Prostate gland (tissue), 2 donors: ENCODE data around the gene MIS18A.

Source experiments
- CTCF ChIP-seq, 4 experiments: fragments of 200-600 bp in 2 of 4; fragments of 450-650 bp in 2 of 4; sonication (generic) in 2 of 4; IDR thresholded peaks; 1 replicate in 3 of 4; 2 replicates in 1 of 4; pipeline ENCODE4 v1.5.1; 2016 to 2019; ENCODE audit warnings: antibody characterized with exemption in 4 of 4, mild to moderate bottlenecking in 2 of 4, moderate library complexity in 2 of 4
- POLR2A ChIP-seq: fragments of 450-650 bp; IDR thresholded peaks from one replicate; pipeline ENCODE4 v1.6.1; 2016; ENCODE audit warnings: antibody characterized with exemption, mild to moderate bottlenecking

GRCh38 chr21:32245971-32246370 lies 32.9 kb downstream of the MIS18A start:
- TF ChIP-seq POLR2A, result no peak
- TF ChIP-seq CTCF (IDR thresholded peaks at IDR 0.05), result no peak
